Measurements from ENCODE around the gene HSD17B12. TPM values are rescaled to one million over a fixed set of nuclear protein-coding genes. Genes with fewer than 3 reads are reported as not detected.

Gene HSD17B12
- total and polyA plus RNA-seq, 11 donors, result 40.5 to 114 (median 70.0) TPM

DNA sequence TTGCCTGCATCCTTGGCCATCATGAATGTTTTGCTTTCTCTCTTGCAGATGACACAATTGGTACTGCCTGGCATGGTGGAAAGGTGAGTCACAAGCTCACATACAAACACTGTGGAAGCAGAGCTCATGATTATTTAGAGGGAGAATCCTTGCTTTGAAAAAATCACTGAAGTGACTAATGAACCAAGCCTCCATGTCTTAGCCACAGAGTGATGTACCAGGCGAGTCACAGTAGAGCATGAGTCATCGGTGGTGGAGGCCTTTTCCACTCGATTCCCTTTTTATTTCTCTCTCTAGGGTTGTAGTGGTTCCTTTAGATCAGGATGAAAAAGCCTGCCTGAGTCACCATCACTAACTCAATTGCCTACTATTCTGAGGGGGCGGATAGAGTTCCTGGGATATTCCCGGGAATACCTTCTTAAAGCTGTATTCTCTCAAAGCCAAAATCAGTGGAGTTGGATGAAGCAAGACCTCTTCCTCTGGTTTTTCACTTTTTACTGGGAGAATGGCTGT, 150.4 kb downstream of the HSD17B12 start:
- intact Hi-C loops (cut with DNase I), result loop anchor here in 1 of 10 donors (10.0 kb wide), 2 partner anchors 64 to 256 kb away; no protein-coding TSS in a partner anchor
- DNase-seq (peak in 1 of 5 donors; percentile 46), ATAC-seq (peak in 3 of 4 donors; percentile 24 to 89 (median 85))
- Histone ChIP-seq H3K4me3 (no peak overlapping the region), H3K27ac (peak overlapping the region in 2 of 12 donors; percentile 24), H3K27me3 (no peaks in the 10 kb centered on the region), H3K36me3 (peaks cover 0 to 16% (median 4%) of the 10 kb centered on the region in 9 donors), H3K9me3 (no peaks in the 10 kb centered on the region), H3K4me1 (peaks cover 0 to 20% (median 3%) of the 10 kb centered on the region in 12 donors)
- 69 to 77% (median 73%) methylated on average over 5 of the region's 5 CpGs for whole genome bisulfite sequencing, 4 donors
- TF ChIP-seq, protein P1, sequence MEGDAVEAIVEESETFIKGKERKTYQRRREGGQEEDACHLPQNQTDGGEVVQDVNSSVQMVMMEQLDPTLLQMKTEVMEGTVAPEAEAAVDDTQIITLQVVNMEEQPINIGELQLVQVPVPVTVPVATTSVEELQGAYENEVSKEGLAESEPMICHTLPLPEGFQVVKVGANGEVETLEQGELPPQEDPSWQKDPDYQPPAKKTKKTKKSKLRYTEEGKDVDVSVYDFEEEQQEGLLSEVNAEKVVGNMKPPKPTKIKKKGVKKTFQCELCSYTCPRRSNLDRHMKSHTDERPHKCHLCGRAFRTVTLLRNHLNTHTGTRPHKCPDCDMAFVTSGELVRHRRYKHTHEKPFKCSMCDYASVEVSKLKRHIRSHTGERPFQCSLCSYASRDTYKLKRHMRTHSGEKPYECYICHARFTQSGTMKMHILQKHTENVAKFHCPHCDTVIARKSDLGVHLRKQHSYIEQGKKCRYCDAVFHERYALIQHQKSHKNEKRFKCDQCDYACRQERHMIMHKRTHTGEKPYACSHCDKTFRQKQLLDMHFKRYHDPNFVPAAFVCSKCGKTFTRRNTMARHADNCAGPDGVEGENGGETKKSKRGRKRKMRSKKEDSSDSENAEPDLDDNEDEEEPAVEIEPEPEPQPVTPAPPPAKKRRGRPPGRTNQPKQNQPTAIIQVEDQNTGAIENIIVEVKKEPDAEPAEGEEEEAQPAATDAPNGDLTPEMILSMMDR (IDR thresholded peaks at IDR 0.05), result no peak
- no peak for TF ChIP-seq POLR2A (IDR thresholded peaks at IDR 0.05)

DNA sequence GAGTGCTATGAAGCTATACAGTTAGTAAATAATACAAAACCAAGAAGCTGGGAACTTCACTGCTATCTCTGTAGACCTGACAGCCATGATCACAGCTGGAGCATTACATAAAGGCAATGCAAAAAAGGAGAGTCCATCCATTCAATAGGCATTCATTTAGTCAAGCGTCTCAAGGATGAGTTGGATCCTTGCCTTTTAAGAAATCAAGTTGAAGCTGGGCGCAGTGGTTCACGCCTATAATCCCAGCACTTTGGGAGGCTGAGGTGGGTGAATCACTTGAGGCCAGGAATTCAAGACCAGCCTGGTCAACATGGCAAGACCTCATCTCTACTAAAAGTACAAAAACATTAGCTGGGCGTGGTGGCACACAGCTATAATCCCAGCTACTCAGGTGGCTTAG, 152.0 kb downstream of the HSD17B12 start:
- 97 to 100% (median 99%) methylated on average over 4 of the region's 4 CpGs for WGBS, 4 donors
- peaks cover 0 to 16% (median 4%) of the 10 kb centered on the region in 9 donors for H3K36me3 ChIP-seq
- intact Hi-C loops (cut with DNase I), result loop anchor here in 1 of 10 donors (10.0 kb wide), 2 partner anchors 62 to 258 kb away; no protein-coding TSS in a partner anchor
- ATAC-seq (no peak), DNase-seq (no peak)
- H3K9me3 ChIP-seq, result no peaks in the 10 kb centered on the region
- H3K27ac ChIP-seq, result no peak overlapping the region
- TF ChIP-seq, protein P1 (IDR thresholded peaks at IDR 0.05), result no peak
- TF ChIP-seq POLR2A (IDR thresholded peaks at IDR 0.05), result no peak
- no peaks in the 10 kb centered on the region for H3K27me3 ChIP-seq
- no peak overlapping the region for H3K4me3 ChIP-seq
- peaks cover 0 to 20% (median 3%) of the 10 kb centered on the region in 12 donors for H3K4me1 ChIP-seq

DNA sequence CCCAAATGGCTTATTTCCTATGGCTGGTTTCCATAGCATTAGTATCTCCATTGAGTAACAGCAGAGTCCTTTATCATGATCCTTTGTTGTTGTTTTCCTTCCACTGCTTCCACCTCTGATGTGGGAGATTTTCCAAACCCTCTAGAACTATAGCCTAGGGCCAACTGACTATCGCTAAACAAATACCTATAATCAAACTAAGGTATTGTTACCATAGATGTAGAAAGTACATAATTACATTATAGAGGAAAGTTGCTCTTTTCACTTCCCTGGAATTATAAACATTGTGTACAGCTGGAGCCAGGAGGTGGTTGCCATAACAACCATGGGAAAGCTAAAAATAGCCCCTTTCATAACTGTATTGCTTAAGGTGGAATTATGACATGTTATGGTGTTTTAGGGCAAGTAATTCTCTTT, 153.1 kb downstream of the HSD17B12 start:
- intact Hi-C loops (cut with DNase I), result loop anchor here in 1 of 10 donors (10.0 kb wide), 2 partner anchors 61 to 259 kb away; no protein-coding TSS in a partner anchor
- Histone ChIP-seq H3K36me3 (peaks cover 0 to 16% (median 4%) of the 10 kb centered on the region in 9 donors), H3K9me3 (no peaks in the 10 kb centered on the region), H3K4me1 (peaks cover 0 to 27% (median 5%) of the 10 kb centered on the region in 12 donors), H3K27ac (no peak overlapping the region), H3K27me3 (no peaks in the 10 kb centered on the region), H3K4me3 (no peak overlapping the region)
- ATAC-seq (no peak), DNase-seq (no peak)
- WGBS, 4 donors, result 76 to 79% (median 78%) methylated on average over 1 of the region's 1 CpG
- TF ChIP-seq, protein P1 (IDR thresholded peaks at IDR 0.05), result no peak
- no peak for TF ChIP-seq POLR2A (IDR thresholded peaks at IDR 0.05)

DNA sequence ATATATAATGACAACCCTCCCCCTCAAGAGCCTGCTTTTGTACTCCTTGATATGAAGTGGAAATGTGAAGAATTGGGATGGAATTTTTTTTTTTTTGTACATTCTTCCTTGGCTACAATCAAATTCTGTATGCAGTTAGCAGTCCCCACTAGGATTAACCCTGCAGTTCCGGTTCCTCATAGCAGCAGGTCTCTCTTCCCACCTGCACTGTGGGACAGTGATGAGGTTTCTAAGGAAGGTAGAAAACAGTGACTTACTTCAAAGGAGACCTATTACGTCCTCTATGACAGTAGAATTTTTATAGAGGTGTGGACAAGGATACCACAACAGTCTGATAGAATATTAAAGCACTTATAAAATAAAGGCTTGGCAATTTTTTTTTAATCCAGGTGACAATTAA, 153.7 kb downstream of the HSD17B12 start:
- peaks cover 0 to 20% (median 4%) of the 10 kb centered on the region in 9 donors for H3K36me3 ChIP-seq
- H3K27ac ChIP-seq, result no peak overlapping the region
- no peak for ATAC-seq
- no peak for DNase-seq
- no peak overlapping the region for H3K4me3 ChIP-seq
- no peaks in the 10 kb centered on the region for H3K27me3 ChIP-seq
- 86 to 91% (median 89%) methylated on average over 2 of the region's 2 CpGs for WGBS, 4 donors
- H3K4me1 ChIP-seq, result peaks cover 0 to 27% (median 4%) of the 10 kb centered on the region in 12 donors
- TF ChIP-seq, protein P1 (IDR thresholded peaks at IDR 0.05), result no peak
- TF ChIP-seq POLR2A (IDR thresholded peaks at IDR 0.05), result no peak
- intact Hi-C loops (cut with DNase I), result loop anchor here in 1 of 10 donors (10.0 kb wide), 2 partner anchors 61 to 259 kb away; no protein-coding TSS in a partner anchor
- no peaks in the 10 kb centered on the region for H3K9me3 ChIP-seq
